SK-N-SH (cell line): ENCODE measurements around the gene CALD1.

Source experiments
- EP300 ChIP-seq, 2 experiments: IDR thresholded peaks; 2 replicates each; pipeline versions ENCODE4 v1.4.0 to v1.6.1; 2012; ENCODE audit warnings: borderline replicate concordance in 1 of 2, low read depth in 1 of 2, low read length in 1 of 2
- FOSL2 ChIP-seq: IDR thresholded peaks from 2 replicates; pipeline ENCODE4 v1.4.0; 2012; ENCODE audit warnings: low read depth, mild to moderate bottlenecking, moderate library complexity, borderline replicate concordance
- FOXJ3 ChIP-seq: sonication (generic); formaldehyde crosslinking; IDR thresholded peaks from 2 replicates; pipeline ENCODE4 v1.5.1; 2020; ENCODE audit warnings: mild to moderate bottlenecking, missing genetic modification reagents
- MAX ChIP-seq: IDR thresholded peaks from 2 replicates; pipeline ENCODE4 v1.4.0; 2012; ENCODE audit warnings: low read depth
- MEF2A ChIP-seq: IDR thresholded peaks from 2 replicates; pipeline ENCODE4 v1.4.0; 2012; ENCODE audit warnings: low read depth, borderline replicate concordance
- NFIC ChIP-seq: IDR thresholded peaks from 2 replicates; pipeline ENCODE4 v1.4.0; 2012; ENCODE audit warnings: borderline replicate concordance
- POLR2AphosphoS5 ChIP-seq: IDR thresholded peaks from 2 replicates; pipeline ENCODE4 v1.6.1; 2012; ENCODE audit warnings: low read depth, low read length
- RCOR1 ChIP-seq: fragments of 150-350 bp; IDR thresholded peaks from 2 replicates; pipeline ENCODE4 v1.6.1; 2017; ENCODE audit warnings: antibody characterized with exemption, low read length
- SIN3A ChIP-seq: IDR thresholded peaks from 2 replicates; pipeline ENCODE4 v1.6.1; 2012; ENCODE audit warnings: low read depth, mild to moderate bottlenecking, low read length, moderate library complexity, borderline replicate concordance
- TEAD4 ChIP-seq: IDR thresholded peaks from 2 replicates; pipeline ENCODE4 v1.4.0; 2012; ENCODE audit warnings: mild to moderate bottlenecking, borderline replicate concordance; ENCODE audit not compliant: insufficient read depth
- YY1 ChIP-seq: IDR thresholded peaks from 2 replicates; pipeline ENCODE4 v1.4.0; 2012; ENCODE audit warnings: low read depth, mild to moderate bottlenecking
- TF ChIP-seq, protein P1 (sequence below): fragments of 200-600 bp; sonication (generic); IDR thresholded peaks from 2 replicates; pipeline ENCODE4 v1.6.1; 2017; ENCODE audit warnings: antibody characterized with exemption, mild to moderate bottlenecking, moderate library complexity

GRCh38 chr7:134873253-134873652 lies 93.8 kb downstream of the CALD1 start:
- TF ChIP-seq, protein P1, sequence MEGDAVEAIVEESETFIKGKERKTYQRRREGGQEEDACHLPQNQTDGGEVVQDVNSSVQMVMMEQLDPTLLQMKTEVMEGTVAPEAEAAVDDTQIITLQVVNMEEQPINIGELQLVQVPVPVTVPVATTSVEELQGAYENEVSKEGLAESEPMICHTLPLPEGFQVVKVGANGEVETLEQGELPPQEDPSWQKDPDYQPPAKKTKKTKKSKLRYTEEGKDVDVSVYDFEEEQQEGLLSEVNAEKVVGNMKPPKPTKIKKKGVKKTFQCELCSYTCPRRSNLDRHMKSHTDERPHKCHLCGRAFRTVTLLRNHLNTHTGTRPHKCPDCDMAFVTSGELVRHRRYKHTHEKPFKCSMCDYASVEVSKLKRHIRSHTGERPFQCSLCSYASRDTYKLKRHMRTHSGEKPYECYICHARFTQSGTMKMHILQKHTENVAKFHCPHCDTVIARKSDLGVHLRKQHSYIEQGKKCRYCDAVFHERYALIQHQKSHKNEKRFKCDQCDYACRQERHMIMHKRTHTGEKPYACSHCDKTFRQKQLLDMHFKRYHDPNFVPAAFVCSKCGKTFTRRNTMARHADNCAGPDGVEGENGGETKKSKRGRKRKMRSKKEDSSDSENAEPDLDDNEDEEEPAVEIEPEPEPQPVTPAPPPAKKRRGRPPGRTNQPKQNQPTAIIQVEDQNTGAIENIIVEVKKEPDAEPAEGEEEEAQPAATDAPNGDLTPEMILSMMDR, result no peak
- TF ChIP-seq SIN3A, result no peak
- TF ChIP-seq POLR2AphosphoS5, result no peak
- no peak for TF ChIP-seq YY1
- no peak for TF ChIP-seq EP300 (IDR thresholded peaks at IDR 0.05; ENCODE audit: borderline replicate concordance in 1 of 2, low read depth in 1 of 2, low read length in 1 of 2)
- no peak for TF ChIP-seq MEF2A
- no peak for TF ChIP-seq FOXJ3 (CRISPR knock-in tag)
- TF ChIP-seq MAX, result no peak
- TF ChIP-seq FOSL2, result no peak
- no peak for TF ChIP-seq TEAD4
- no peak for TF ChIP-seq NFIC
- no peak for TF ChIP-seq RCOR1
